WERI-Rb-1 (cell line): ENCODE results near the gene NCS1.

Experiments
- DNase-seq: peaks from one replicate; pipeline ENCODE4 v3.0.0-alpha.2; 2020
- H3K27ac ChIP-seq: fragments of 250-450 bp; sonication (Bioruptor Pico); 2 replicates; pipeline ENCODE4 v1.5.1; 2020; ENCODE audit warnings: mild to moderate bottlenecking, moderate library complexity
- H3K27me3 ChIP-seq: fragments of 250-450 bp; sonication (Bioruptor Pico); 2 replicates; pipeline ENCODE4 v1.5.1; 2021; ENCODE audit warnings: mild to moderate bottlenecking, low read depth, moderate library complexity; ENCODE audit not compliant: insufficient read depth, severe bottlenecking
- H3K36me3 ChIP-seq: fragments of 250-450 bp; sonication (Bioruptor Pico); 2 replicates; pipeline ENCODE4 v1.5.1; 2020; ENCODE audit warnings: mild to moderate bottlenecking, moderate library complexity
- H3K4me3 ChIP-seq: 2 replicates; pipeline ENCODE4 v1.5.1; 2011; ENCODE audit warnings: low read depth, mild to moderate bottlenecking, control low read depth, low read length
- H3K9me3 ChIP-seq: fragments of 250-450 bp; sonication (Bioruptor Pico); 2 replicates; pipeline ENCODE4 v1.5.1; 2021; ENCODE audit warnings: mild to moderate bottlenecking, moderate library complexity; ENCODE audit not compliant: severe bottlenecking
- CTCF ChIP-seq: IDR thresholded peaks from 2 replicates; pipeline ENCODE4 v1.5.1; 2011; ENCODE audit warnings: low read depth, mild to moderate bottlenecking, control low read depth, inconsistent platforms, low read length

The NCS1 gene

GRCh38 chr9:130173666-130173983, 1.4 kb downstream of the NCS1 start:
- Histone ChIP-seq H3K27me3 (no peaks in the 10 kb centered on the region), H3K4me3 (peak overlapping the region; percentile 75), H3K36me3 (peaks cover 48% of the 10 kb centered on the region), H3K9me3 (no peaks in the 10 kb centered on the region), H3K27ac (no peak overlapping the region; the same call in 1 of the 2 replicates)
- DNase-seq, result no peak
- TF ChIP-seq CTCF, result no peak

- Histone ChIP-seq H3K27me3 (no peaks in the 10 kb centered on the region), H3K36me3 (peaks cover 48% of the 10 kb centered on the region), H3K9me3 (no peaks in the 10 kb centered on the region), H3K27ac (no peak overlapping the region; the same call in 1 of the 2 replicates), H3K4me3 (no peak overlapping the region)
- DNase-seq, result no peak
- no peak for TF ChIP-seq CTCF
Observed at GRCh38 chr9:130174025-130174424, 1.8 kb downstream of the NCS1 start.

- DNase-seq, result no peak
- Histone ChIP-seq H3K27me3 (no peaks in the 10 kb centered on the region), H3K36me3 (peaks cover 55% of the 10 kb centered on the region), H3K4me3 (no peak overlapping the region), H3K9me3 (no peaks in the 10 kb centered on the region), H3K27ac (no peak overlapping the region)
- no peak for TF ChIP-seq CTCF
Observed at GRCh38 chr9:130174920-130175321, 2.7 kb downstream of the NCS1 start.

- H3K27me3 ChIP-seq, result no peaks in the 10 kb centered on the region
- DNase-seq, result no peak
- no peaks in the 10 kb centered on the region for H3K9me3 ChIP-seq
- no peak overlapping the region for H3K4me3 ChIP-seq
- H3K27ac ChIP-seq, result no peak overlapping the region
- TF ChIP-seq CTCF, result no peak
- peaks cover 60% of the 10 kb centered on the region for H3K36me3 ChIP-seq
Observed at GRCh38 chr9:130175355-130175754, 3.2 kb downstream of the NCS1 start.

GRCh38 chr9:130176760-130177159, 4.6 kb downstream of the NCS1 start:
- no peak for TF ChIP-seq CTCF
- H3K9me3 ChIP-seq, result no peaks in the 10 kb centered on the region
- no peak overlapping the region for H3K4me3 ChIP-seq
- peaks cover 71% of the 10 kb centered on the region for H3K36me3 ChIP-seq
- no peak for DNase-seq
- H3K27ac ChIP-seq, result no peak overlapping the region
- H3K27me3 ChIP-seq, result no peaks in the 10 kb centered on the region
